C4-2B (cell line): ENCODE measurements around the gene NOVA2.

Experiments used
- ZFX ChIP-seq: fragments of 450-650 bp; IDR thresholded peaks from 2 replicates; pipeline ENCODE4 v1.6.1; 2017
- TF ChIP-seq, protein P1 (sequence below): fragments of 450-650 bp; conservative IDR thresholded peaks from 2 replicates; pipeline ENCODE4 v1.5.1; 2017; ENCODE audit warnings: mild to moderate bottlenecking

DNA sequence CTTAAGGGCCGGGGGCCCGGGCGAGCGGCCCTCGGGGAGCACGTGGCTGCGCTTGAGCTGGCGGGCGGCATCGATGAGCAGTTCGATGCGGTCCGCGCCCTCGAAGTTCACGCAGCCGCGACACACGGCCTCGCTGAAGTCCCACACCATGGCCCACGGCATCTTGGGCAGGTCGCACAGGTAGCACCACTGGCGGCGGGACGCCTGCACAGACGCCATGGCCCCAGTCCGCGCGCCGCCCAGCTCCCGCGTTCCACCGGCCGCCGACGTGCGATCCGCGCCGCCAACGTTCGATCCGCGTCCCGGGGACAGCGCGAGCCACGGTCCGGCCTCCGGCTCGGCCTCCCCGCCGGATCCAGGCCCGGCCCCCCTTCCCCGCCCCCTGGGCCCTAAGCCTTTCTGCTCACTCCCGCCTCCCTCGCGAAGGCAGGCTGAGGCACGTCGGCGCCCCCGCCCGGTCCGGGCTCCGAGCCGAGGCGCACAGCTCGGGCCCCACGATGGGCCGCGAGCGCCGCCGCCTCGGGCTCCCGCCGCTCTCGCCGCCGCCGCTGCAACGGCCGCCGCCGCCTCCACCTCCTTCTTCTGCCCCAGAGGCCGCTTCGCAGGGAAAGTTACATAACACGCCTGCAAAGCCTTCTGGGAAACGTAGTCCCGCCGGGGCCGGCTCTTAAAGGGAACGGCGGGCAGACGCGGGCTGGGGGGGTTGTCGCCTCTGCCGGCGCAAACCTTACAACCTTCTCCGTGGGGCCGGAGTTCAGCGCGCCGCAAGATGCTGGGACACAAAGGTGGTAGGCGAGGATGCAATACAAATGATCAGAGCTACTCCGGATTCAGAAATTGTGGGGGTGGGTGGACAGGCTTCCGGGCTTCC lies 87.9 kb downstream of the NOVA2 start, which contains the start of gene IRF2BP1:
- TF ChIP-seq, protein P1, sequence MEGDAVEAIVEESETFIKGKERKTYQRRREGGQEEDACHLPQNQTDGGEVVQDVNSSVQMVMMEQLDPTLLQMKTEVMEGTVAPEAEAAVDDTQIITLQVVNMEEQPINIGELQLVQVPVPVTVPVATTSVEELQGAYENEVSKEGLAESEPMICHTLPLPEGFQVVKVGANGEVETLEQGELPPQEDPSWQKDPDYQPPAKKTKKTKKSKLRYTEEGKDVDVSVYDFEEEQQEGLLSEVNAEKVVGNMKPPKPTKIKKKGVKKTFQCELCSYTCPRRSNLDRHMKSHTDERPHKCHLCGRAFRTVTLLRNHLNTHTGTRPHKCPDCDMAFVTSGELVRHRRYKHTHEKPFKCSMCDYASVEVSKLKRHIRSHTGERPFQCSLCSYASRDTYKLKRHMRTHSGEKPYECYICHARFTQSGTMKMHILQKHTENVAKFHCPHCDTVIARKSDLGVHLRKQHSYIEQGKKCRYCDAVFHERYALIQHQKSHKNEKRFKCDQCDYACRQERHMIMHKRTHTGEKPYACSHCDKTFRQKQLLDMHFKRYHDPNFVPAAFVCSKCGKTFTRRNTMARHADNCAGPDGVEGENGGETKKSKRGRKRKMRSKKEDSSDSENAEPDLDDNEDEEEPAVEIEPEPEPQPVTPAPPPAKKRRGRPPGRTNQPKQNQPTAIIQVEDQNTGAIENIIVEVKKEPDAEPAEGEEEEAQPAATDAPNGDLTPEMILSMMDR = no peak
- TF ChIP-seq ZFX = peak; percentile 78
